Effector memory CD4-positive, alpha-beta T cell (primary cell): Measurements from ENCODE around the gene VPS13A.

ENCODE experiments used
- DNase-seq, 3 donors: peaks; one replicate each; pipeline ENCODE4 v3.0.0-alpha.2; 2020
- H3K27ac ChIP-seq: 2 replicates; pipeline ENCODE4 v1.7.0; 2013; ENCODE audit warnings: mild to moderate bottlenecking, low read length, moderate library complexity; ENCODE audit not compliant: insufficient read depth, poor library complexity, severe bottlenecking
- H3K27me3 ChIP-seq: replicated peaks from 2 replicates; pipeline ENCODE4 v1.7.0; 2013; ENCODE audit warnings: mild to moderate bottlenecking, low read length; ENCODE audit not compliant: insufficient read depth, control insufficient read depth, poor library complexity, severe bottlenecking
- H3K36me3 ChIP-seq: 2 replicates; pipeline ENCODE4 v1.7.0; 2013; ENCODE audit warnings: mild to moderate bottlenecking, low read length, moderate library complexity; ENCODE audit not compliant: control insufficient read depth, insufficient read depth
- H3K4me1 ChIP-seq: 2 replicates; pipeline ENCODE4 v1.7.0; 2013; ENCODE audit warnings: low read length, mild to moderate bottlenecking; ENCODE audit not compliant: control insufficient read depth, insufficient read depth, poor library complexity, severe bottlenecking
- H3K4me3 ChIP-seq: 2 replicates; pipeline ENCODE4 v1.7.0; 2013; ENCODE audit warnings: low read length, low read depth, mild to moderate bottlenecking; ENCODE audit not compliant: insufficient read depth, poor library complexity, severe bottlenecking
- H3K9me3 ChIP-seq: 2 replicates; pipeline ENCODE4 v1.7.0; 2013; ENCODE audit warnings: mild to moderate bottlenecking, low read length, moderate library complexity; ENCODE audit not compliant: control insufficient read depth

VPS13A gene

GRCh38 chr9:77161191-77161590 is 16.1 kb upstream of the VPS13A start:
- Histone ChIP-seq H3K27me3 (peaks cover 4% of the 10 kb centered on the region), H3K36me3 (no peaks in the 10 kb centered on the region), H3K4me1 (no peaks in the 10 kb centered on the region), H3K27ac (no peak overlapping the region), H3K4me3 (no peak overlapping the region), H3K9me3 (no peaks in the 10 kb centered on the region)
- no peak for DNase-seq

DNA sequence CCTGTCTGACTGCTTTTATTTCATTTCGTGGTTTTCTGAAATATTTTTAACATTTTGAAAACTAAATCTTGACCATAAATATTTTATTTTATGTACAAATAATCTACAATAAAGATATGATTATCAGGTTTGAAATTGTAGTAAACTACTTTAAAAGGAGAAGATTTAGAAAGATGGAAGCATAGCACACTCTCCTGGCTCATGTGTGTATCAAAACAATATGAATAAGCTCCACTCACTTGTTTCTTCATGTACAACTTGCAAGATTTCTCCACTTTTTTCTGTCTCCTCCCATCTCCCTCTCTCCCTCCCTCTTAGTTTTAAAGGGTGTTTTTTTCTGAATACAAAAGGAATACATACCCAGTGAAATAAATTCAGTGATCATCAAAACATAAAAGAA is 15.4 kb upstream of the VPS13A start:
- DNase-seq: no peak
- H3K9me3 ChIP-seq: no peaks in the 10 kb centered on the region
- no peak overlapping the region for H3K4me3 ChIP-seq
- H3K36me3 ChIP-seq: no peaks in the 10 kb centered on the region
- H3K27ac ChIP-seq: no peak overlapping the region
- H3K27me3 ChIP-seq: peaks cover 4% of the 10 kb centered on the region
- no peaks in the 10 kb centered on the region for H3K4me1 ChIP-seq

DNA sequence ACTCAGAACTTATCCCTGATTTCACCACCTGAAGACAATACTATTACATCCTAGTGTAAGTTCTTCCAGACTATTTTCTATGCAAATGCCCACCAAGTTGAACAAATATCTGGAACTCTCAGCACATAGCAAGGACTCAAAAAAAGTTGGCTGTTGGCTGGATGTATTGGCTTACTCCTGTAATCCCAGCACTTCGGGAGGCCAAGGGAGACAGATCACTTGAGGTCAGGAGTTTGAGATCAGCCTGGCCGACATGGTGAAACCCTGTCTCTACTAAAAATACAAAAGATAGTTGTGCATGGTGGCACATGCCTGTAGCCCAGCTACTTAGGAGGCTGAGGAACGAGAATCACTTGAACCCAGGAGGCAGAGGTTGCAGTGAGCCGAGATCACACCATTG is 15.0 kb upstream of the VPS13A start:
- DNase-seq: no peak
- H3K27ac ChIP-seq: no peak overlapping the region

DNA sequence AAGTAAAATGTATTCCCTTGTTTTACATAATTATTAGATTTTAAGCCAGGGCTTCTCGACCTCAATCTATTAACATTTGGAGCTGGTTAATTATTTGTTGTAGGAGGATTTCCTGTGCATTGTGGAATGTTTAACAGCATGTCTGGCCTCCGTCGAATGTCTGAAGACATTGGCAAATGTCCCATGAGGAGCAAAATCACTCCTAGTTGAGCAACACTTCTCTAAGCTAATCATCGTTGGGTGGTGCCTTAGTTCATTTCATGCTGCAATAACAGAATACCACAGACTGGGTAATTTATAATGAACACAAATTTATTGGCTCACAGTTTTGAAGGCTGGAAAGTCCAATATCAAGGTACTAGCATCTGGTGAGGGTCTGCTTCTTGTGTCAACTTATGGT is 13.4 kb upstream of the VPS13A start:
- Histone ChIP-seq H3K36me3 (no peaks in the 10 kb centered on the region), H3K9me3 (no peaks in the 10 kb centered on the region), H3K27me3 (no peaks in the 10 kb centered on the region), H3K4me3 (no peak overlapping the region), H3K4me1 (no peaks in the 10 kb centered on the region), H3K27ac (no peak overlapping the region)
- DNase-seq: no peak

More for the DNA sequence above, 15.0 kb upstream of the VPS13A start:
- Histone ChIP-seq H3K4me1 (no peaks in the 10 kb centered on the region), H3K4me3 (no peak overlapping the region), H3K36me3 (no peaks in the 10 kb centered on the region), H3K9me3 (no peaks in the 10 kb centered on the region), H3K27me3 (peaks cover under 1% of the 10 kb centered on the region)

DNA sequence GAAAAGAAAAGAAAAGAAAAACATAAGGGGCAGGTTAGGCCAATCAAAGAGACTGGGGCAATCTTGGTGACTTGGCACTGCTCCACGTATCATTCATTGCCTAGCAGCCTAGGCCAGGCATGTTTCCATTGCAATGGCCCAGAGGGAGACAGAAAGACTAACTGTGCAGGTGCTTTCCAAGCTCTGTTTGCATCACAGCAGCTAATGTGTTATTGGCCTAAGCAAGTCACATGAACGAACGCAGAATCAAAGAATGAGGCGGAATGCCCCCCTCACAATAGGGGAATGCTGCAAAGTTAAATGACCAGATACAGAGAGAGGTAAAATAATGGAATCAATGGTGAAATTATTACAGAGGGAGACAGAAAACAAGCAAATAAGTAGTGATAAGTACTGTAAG is 11.1 kb upstream of the VPS13A start:
- DNase-seq: no peak

DNA sequence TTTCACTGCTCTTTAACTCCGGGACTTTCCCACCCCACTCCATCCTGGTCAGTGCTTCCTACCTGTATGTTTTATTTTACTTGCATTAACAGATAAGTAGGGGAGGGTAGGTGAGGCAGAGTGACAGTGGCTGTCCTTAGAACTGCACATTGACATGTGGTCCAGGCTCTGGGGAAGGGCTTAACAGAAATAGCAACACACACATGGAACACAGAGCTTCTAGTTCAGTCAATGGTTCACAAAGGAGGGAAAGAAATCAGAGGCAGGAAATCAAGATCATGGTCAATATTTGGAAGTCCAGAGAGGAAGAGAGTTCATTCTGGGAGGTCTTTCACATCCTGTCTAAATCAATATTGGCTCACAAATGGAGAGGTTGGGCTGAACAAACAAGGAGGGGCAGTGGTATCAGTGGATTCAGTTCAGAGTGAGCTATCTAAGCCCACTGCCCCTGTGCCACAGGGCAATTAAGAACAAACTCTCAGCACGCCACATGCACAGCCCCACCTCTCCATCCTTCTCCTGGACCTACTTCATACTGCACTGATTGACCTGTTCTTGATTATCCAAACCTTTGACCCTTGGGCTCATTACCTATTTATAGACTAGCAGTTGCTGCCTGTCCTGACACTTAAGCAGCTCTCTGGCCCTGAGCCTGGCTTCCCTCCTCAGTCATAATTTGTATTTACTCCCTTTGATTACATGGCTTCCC is 6.2 kb upstream of the VPS13A start:
- Histone ChIP-seq H3K27me3 (no peaks in the 10 kb centered on the region), H3K27ac (no peak overlapping the region), H3K36me3 (no peaks in the 10 kb centered on the region), H3K4me1 (no peaks in the 10 kb centered on the region), H3K4me3 (no peak overlapping the region), H3K9me3 (no peaks in the 10 kb centered on the region)
- DNase-seq: no peak

More for the DNA sequence above, 11.1 kb upstream of the VPS13A start:
- no peaks in the 10 kb centered on the region for H3K9me3 ChIP-seq
- no peaks in the 10 kb centered on the region for H3K4me1 ChIP-seq
- no peak overlapping the region for H3K27ac ChIP-seq
- no peak overlapping the region for H3K4me3 ChIP-seq
- no peaks in the 10 kb centered on the region for H3K36me3 ChIP-seq
- H3K27me3 ChIP-seq: no peaks in the 10 kb centered on the region

GRCh38 chr9:77175151-77175550 is 2.2 kb upstream of the VPS13A start:
- Histone ChIP-seq H3K9me3 (no peaks in the 10 kb centered on the region), H3K4me3 (no peak overlapping the region), H3K27me3 (no peaks in the 10 kb centered on the region), H3K27ac (no peak overlapping the region), H3K4me1 (peaks cover 4% of the 10 kb centered on the region), H3K36me3 (no peaks in the 10 kb centered on the region)
- no peak for DNase-seq

- H3K36me3 ChIP-seq: no peaks in the 10 kb centered on the region
- peak overlapping the region; percentile 89 for H3K27ac ChIP-seq
- no peak overlapping the region for H3K4me3 ChIP-seq
- peaks cover 4% of the 10 kb centered on the region for H3K4me1 ChIP-seq
- no peak for DNase-seq
- H3K9me3 ChIP-seq: no peaks in the 10 kb centered on the region
- no peaks in the 10 kb centered on the region for H3K27me3 ChIP-seq
Observed at GRCh38 chr9:77176106-77176505, 1.2 kb upstream of the VPS13A start.

DNA sequence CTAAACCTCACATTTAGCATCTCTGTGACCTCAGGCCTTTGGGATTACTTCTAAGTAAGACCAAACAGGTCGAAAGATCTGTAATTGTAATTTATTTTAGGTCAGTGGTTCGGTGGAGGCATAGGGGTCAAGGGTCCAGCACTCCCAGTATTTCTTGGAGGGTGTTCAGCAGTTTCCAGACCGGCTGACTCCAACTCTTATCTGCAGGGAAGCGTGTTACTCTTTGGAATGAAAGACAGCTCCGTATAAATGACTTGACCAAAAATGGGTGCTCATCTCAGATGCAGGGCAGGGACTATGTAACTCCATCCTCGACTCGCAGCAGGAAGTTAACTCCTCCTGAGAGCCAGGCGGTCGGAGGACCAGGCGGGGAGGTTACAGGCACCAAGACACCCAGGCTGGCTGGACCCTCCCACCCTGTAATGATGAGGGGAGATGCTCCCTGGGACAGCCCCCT is 620 bp upstream of the VPS13A start:
- DNase-seq: no peak
- H3K27ac ChIP-seq: peak overlapping the region; percentile 89
- H3K27me3 ChIP-seq: no peaks in the 10 kb centered on the region
- H3K4me1 ChIP-seq: peaks cover 4% of the 10 kb centered on the region
- H3K4me3 ChIP-seq: peak overlapping the region; percentile 97
- H3K36me3 ChIP-seq: no peaks in the 10 kb centered on the region
- no peaks in the 10 kb centered on the region for H3K9me3 ChIP-seq

DNA sequence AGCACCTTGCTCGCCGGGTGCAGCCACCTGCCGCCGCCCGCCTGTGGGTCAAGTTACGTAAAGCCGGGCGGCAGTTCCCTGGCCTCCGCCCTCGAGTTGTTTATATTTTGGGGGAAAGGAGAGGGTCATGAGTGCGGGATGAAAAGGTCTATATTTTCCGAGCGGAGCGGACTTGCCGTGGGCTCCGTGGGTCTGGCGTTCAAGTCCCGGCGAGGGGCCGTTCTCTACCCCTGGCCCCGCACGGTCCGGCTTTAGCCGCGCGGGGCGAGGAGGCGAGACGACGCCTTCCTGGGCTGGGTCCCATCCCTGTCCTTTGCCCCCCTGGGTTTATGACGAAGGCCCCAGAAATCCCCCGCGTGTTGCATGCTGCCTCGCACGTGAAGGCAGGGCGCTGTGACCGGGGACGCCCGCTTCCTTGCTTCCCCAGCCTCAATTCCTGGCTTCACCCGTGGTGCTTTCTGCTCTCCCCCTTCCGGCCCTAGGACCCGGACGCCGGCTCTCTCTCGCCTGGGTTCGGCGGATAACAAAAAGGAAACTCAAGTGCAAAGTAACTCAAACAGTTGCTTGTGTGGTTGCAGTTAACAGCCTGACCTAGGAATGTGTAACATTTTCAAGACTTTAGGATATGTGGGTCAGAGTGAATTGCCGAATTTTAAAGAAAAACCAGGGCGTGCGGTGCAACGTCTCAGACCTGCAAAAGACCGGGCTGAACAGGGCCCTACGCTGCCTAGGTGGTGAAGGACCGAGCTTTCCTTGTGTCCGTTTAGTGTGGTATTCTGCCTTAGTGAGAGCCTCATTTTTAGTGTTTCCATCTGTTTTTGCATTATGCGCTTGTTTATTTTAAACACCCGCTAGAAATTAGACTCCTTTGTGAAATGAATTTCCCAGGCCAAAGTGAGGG is 810 bp downstream of the VPS13A start:
- peak; percentile 50 to 56 (median 51) for DNase-seq
- Histone ChIP-seq H3K36me3 (no peaks in the 10 kb centered on the region), H3K4me1 (peaks cover 4% of the 10 kb centered on the region)

More for the DNA sequence above, 810 bp downstream of the VPS13A start:
- Histone ChIP-seq H3K27me3 (no peaks in the 10 kb centered on the region), H3K4me3 (peak overlapping the region; percentile 97), H3K9me3 (no peaks in the 10 kb centered on the region), H3K27ac (peak overlapping the region; percentile 89)
